Omental fat pad (tissue), 4 donors: Measurements from ENCODE around the gene PLOD1. TPM values are rescaled to one million over a fixed set of nuclear protein-coding genes. Genes with fewer than 3 reads are reported as not detected.

Experiments used
- ATAC-seq: fragments of 150-250 bp; one replicate; pipeline ENCODE4 v1.9.1; 2016; ENCODE audit warnings: mild to moderate bottlenecking, moderate library complexity; ENCODE audit not compliant: low FRiP score
- DNase-seq: peaks from one replicate; pipeline ENCODE4 v3.0.0-alpha.2; 2019; ENCODE audit warnings: low spot score
- CTCF ChIP-seq, 3 donors: fragments of 450-650 bp; IDR thresholded peaks; one replicate each; pipeline ENCODE4 v1.5.1; 2016 to 2017; ENCODE audit warnings: antibody characterized with exemption in 3 of 3, mild to moderate bottlenecking in 3 of 3, moderate library complexity in 2 of 3
- total RNA-seq, 4 donors: library from RNA; depleted of rRNA; stranded (reverse); fragments of >200 nt; gene quantifications; one replicate each; pipeline ENCODE4 v1.1.0, GENCODE V29; 2016

The PLOD1 gene
- total RNA-seq = 100 to 1,000 TPM in 1 of 4 donors, 10 to 100 TPM in 3; 60.8 to 142 (median 69.0) TPM

GRCh38 chr1:11934302-11935056 is at the start of gene PLOD1:
TSS of gene PLOD1 (plus strand) at chr1:11934717. CDS start at chr1:11934780, 63 bp downstream.
- peak; percentile 96 for ATAC-seq
- peak; percentile 76 for DNase-seq
- no peak for TF ChIP-seq CTCF (IDR thresholded peaks at IDR 0.05)

GRCh38 chr1:11885916-11886315 is 48.6 kb upstream of the PLOD1 start:
- ATAC-seq (no peak), DNase-seq (no peak)
- TF ChIP-seq CTCF (IDR thresholded peaks at IDR 0.05) = no peak

- no peak for DNase-seq
- TF ChIP-seq CTCF (IDR thresholded peaks at IDR 0.05) = no peak
- ATAC-seq = no peak
These were observed 47.4 kb upstream of the PLOD1 start for GRCh38 chr1:11886986-11887665.

GRCh38 chr1:11887666-11888007 is 46.9 kb upstream of the PLOD1 start:
- ATAC-seq = no peak
- no peak for TF ChIP-seq CTCF (IDR thresholded peaks at IDR 0.05)

GRCh38 chr1:11888206-11888876 is 46.2 kb upstream of the PLOD1 start:
- no peak for TF ChIP-seq CTCF (IDR thresholded peaks at IDR 0.05)
- ATAC-seq (no peak), DNase-seq (no peak)

More at GRCh38 chr1:11887666-11888007, 46.9 kb upstream of the PLOD1 start:
- DNase-seq = no peak

- ATAC-seq (no peak), DNase-seq (no peak)
- no peak for TF ChIP-seq CTCF (IDR thresholded peaks at IDR 0.05)
These were observed 45.7 kb upstream of the PLOD1 start for GRCh38 chr1:11888877-11889208.
